Pancreas (tissue), 10 donors: ENCODE results near the gene CNPY4. TPM values are rescaled to one million over a fixed set of nuclear protein-coding genes. Genes with fewer than 3 reads are reported as not detected.

ENCODE experiments used
- ATAC-seq, 4 donors: fragments of 200-7000 bp; cut with Tn5 transposase; one replicate each; pipeline versions ENCODE4 v1.8.0 to v1.9.1; 2020; ENCODE audit warnings: mild to moderate bottlenecking in 4 of 4, moderate library complexity in 4 of 4
- DNase-seq, 6 donors: peaks; one replicate each; pipeline ENCODE4 v3.0.0-alpha.2; 2020
- FAIRE-seq: peaks from 2 replicates; lab custom pipeline; 2012; peaks lifted over from hg19 to GRCh38; lab: Jason Lieb, UNC
- H3K27ac ChIP-seq, 4 donors: fragments of 200-600 bp; sonication (generic); 1 replicate in 3 of 4; 2 replicates in 1 of 4; pipeline versions ENCODE4 v1.5.0 to v1.8.0; 2020
- H3K27me3 ChIP-seq, 4 donors: fragments of 200-600 bp; one replicate each; pipeline ENCODE4 v1.8.0; 2021
- H3K36me3 ChIP-seq, 3 donors: fragments of 200-600 bp; sonication (generic) in 1 of 3; one replicate each; pipeline versions ENCODE4 v1.5.0 to v1.8.0; 2020 to 2021
- H3K4me1 ChIP-seq, 3 donors: fragments of 200-600 bp; one replicate each; pipeline ENCODE4 v1.8.0; 2021
- H3K4me3 ChIP-seq, 4 donors: fragments of 200-600 bp; sonication (generic) in 2 of 4; one replicate each; pipeline versions ENCODE4 v1.5.0 to v1.8.0; 2020 to 2021
- H3K9me3 ChIP-seq, 4 donors: fragments of 200-600 bp; one replicate each; pipeline ENCODE4 v1.8.0; 2021
- CTCF ChIP-seq, 4 donors: fragments of 200-600 bp; sonication (generic) in 3 of 4; IDR thresholded peaks; one replicate each; pipeline versions ENCODE4 v1.5.0 to v1.8.0; 2021; ENCODE audit warnings: antibody characterized with exemption in 4 of 4
- WGBS, 2 donors: extraction: QIAGEN DNeasy Blood & Tissue Kit; methylation state at CpG; one replicate each; pipeline ENCODE4 v1.1.7; 2013; 5-methylcytosine and 5-hydroxymethylcytosine counted together
- intact Hi-C, 3 donors: fragments of 100-400 bp; cut with DNase I; formaldehyde crosslinking; loops; one replicate each; pipeline versions ENCODE4 v1.11.1 to v1.14.2; 2022
- polyA plus RNA-seq, 2 donors: library from polyadenylated mRNA; stranded (reverse); fragments of 200-250 nt; gene quantifications; one replicate each; pipeline ENCODE4 v1.2.3, GENCODE V29; 2013
- total RNA-seq, 6 donors: library from RNA; stranded (reverse); fragmentation: NEBNext Ultra II Directional in 4 of 6; extraction: Animal tissue kit (Norgen Biotek cat#: 25700) in 4 of 6; gene quantifications; one replicate each; pipeline versions ENCODE4 v1.2.1 to v1.2.4, GENCODE V29; 2021 to 2023
- donor health status: healthy with polysubstance abuse.
- donor health status: DM: no; HTN: no; CAD: no; lungs with moderate emphysema.
- donor health status: DM: no; HTN: no; CAD: no.
- donor health status: control.
- donor health status: control.
- donor health status: Bipolar disorder and iron deficiency.
- donor health status: DM: yes; HTN: yes; CAD: no.
- donor health status: DM: no; HTN: no; CAD: no.
- donor health status: DM: no; HTN: no; CAD: no.
- donor health status: DM: yes; HTN: yes; CAD: no.

CNPY4 gene
- total and polyA plus RNA-seq, 8 donors: 1.8 to 10.8 (median 3.8) TPM

GRCh38 chr7:100088095-100088620, 31.3 kb upstream of the CNPY4 start:
- no peaks in the 10 kb centered on the region for H3K27me3 ChIP-seq
- no peak for FAIRE-seq
- intact Hi-C loops: no loop called here
- H3K4me3 ChIP-seq: peak overlapping the region; percentile 59 to 97 (median 79)
- no peak for DNase-seq
- peak in 1 of 4 donors; percentile 4 for ATAC-seq
- H3K27ac ChIP-seq: peak overlapping the region; percentile 70 to 84 (median 80)
- peaks cover 0 to 7% (median 7%) of the 10 kb centered on the region in 3 donors for H3K4me1 ChIP-seq
- WGBS, 2 donors: 76 to 78% methylated on average over 11 of the region's 11 CpGs
- no peak for TF ChIP-seq CTCF (IDR thresholded peaks at IDR 0.05)
- no peaks in the 10 kb centered on the region for H3K9me3 ChIP-seq
- H3K36me3 ChIP-seq: peaks cover 0 to 18% (median 0%) of the 10 kb centered on the region in 3 donors

GRCh38 chr7:100088621-100089457, 30.6 kb upstream of the CNPY4 start, which contains the start of gene COPS6:
Gene COPS6 (plus strand): TSS chr7:100088969. CDS start chr7:100088991, 22 bp downstream.
- WGBS, 2 donors: 1% methylated on average over 68 of the region's 68 CpGs
- Histone ChIP-seq H3K27me3 (no peaks in the 10 kb centered on the region), H3K36me3 (peaks cover 0 to 25% (median 2%) of the 10 kb centered on the region in 3 donors), H3K27ac (peak within 1 kb of the TSS; percentile 70 to 84 (median 80)), H3K4me3 (peak within 1 kb of the TSS; percentile 59 to 97 (median 79)), H3K9me3 (no peaks in the 10 kb centered on the region), H3K4me1 (peaks cover 0 to 7% (median 7%) of the 10 kb centered on the region in 3 donors)
- ATAC-seq (peak; percentile 91 to 95 (median 94)), FAIRE-seq (no peak), DNase-seq (peak; percentile 78 to 97 (median 85))
- no peak for TF ChIP-seq CTCF (IDR thresholded peaks at IDR 0.05)
- intact Hi-C loops: no loop called here

GRCh38 chr7:100089458-100090196, 29.8 kb upstream of the CNPY4 start:
- Histone ChIP-seq H3K9me3 (no peaks in the 10 kb centered on the region), H3K36me3 (peaks cover 0 to 31% (median 9%) of the 10 kb centered on the region in 3 donors), H3K4me1 (peaks cover 0 to 7% (median 7%) of the 10 kb centered on the region in 3 donors), H3K4me3 (peak overlapping the region; percentile 59 to 97 (median 79)), H3K27me3 (no peaks in the 10 kb centered on the region), H3K27ac (peak overlapping the region in 1 of 4 donors; percentile 84)
- no peak for DNase-seq
- no peak for FAIRE-seq
- ATAC-seq: no peak
- TF ChIP-seq CTCF (IDR thresholded peaks at IDR 0.05): no peak
- intact Hi-C loops: no loop called here
- 26 to 35% methylated on average over 7 of the region's 7 CpGs for WGBS, 2 donors

- intact Hi-C loops: no loop called here
- ATAC-seq: no peak
- no peaks in the 10 kb centered on the region for H3K9me3 ChIP-seq
- no peaks in the 10 kb centered on the region for H3K27me3 ChIP-seq
- WGBS, 2 donors: 89 to 91% methylated on average over 14 of the region's 14 CpGs
- no peak overlapping the region for H3K4me3 ChIP-seq
- H3K27ac ChIP-seq: no peak overlapping the region
- DNase-seq: no peak
- FAIRE-seq: no peak
- H3K4me1 ChIP-seq: peaks cover 0 to 7% (median 7%) of the 10 kb centered on the region in 3 donors
- no peak for TF ChIP-seq CTCF (IDR thresholded peaks at IDR 0.05)
- peaks cover 0 to 42% (median 13%) of the 10 kb centered on the region in 3 donors for H3K36me3 ChIP-seq
Observed at GRCh38 chr7:100090527-100091410, 28.7 kb upstream of the CNPY4 start.
